Measurements from ENCODE around the gene L2HGDH.
"Not testable (repeated sequence)": the region's sequence is repeated elsewhere in the genome, so short reads cannot be mapped to it uniquely, and the experiment has no call there.

The L2HGDH gene

DNA sequence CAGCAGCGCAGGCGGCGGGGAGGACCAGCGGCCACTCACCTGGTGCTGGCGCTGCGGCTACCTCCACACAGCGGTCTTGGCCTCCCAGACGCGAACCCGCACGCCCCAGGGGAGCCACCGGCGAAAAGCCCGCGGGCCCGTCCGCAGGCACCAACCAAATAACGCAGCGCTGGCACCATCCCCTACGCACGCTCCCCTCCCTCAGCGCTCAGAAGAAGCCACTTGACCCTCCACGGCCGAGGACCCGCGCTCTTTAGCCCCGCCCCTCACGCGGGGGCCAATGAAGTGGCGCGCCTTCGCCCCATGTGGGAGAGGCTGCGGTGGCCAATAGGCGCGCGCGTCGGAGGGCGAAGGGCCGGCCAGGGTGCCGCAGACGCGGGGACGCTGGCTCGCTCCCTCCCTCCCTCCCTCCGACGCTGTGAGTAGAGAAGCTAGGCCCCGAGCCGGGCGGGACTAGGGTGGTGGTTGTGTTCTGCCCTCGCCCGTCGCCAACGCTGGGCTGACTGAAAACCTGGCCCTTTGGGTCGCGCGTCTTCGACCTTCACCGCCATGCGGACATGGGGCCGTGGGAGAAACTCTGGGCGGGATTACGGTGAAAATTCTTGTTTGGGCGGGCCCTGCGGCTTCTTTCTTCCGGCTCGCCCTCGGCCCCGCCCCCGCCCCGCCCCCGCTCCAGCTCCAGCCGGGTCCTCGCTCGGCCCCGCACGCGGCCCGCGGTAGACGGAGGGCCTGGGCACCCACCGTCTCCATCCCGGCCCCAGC, at the start of gene L2HGDH, which contains the start of gene DMAC2L:
L2HGDH (minus strand) TSS at position 258 of the 762 bp plus-strand sequence; CDS start at position 179, 79 bp downstream.
DMAC2L (plus strand) TSS at position 353 of the 762 bp plus-strand sequence. CDS start 9,164 bp downstream, outside the sequence.
- in situ Hi-C loops (cut with MboI; ENCODE audit: low sequenced_read_pairs), result no loop called here

DNA sequence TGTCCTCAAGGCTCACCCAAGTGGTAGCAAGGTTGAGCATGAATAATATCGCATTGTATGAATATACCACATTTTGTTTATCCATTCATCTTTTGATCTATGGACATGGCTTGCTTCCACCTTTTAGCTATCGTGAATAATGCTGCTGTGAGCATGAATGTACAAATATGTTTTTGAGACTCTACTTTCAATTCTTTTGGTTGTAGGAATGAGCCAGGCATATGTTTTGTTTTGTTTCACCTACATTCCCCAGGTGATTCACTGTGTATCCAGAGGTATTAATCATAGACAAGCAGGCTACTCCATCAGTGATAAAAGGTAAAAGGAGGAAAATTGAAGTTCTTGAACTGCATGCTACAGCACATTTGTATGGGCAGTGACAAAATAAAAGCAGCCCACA, 48.8 kb upstream of the L2HGDH start:
- in situ Hi-C loops (cut with MboI; ENCODE audit: low sequenced_read_pairs), result no loop called here

DNA sequence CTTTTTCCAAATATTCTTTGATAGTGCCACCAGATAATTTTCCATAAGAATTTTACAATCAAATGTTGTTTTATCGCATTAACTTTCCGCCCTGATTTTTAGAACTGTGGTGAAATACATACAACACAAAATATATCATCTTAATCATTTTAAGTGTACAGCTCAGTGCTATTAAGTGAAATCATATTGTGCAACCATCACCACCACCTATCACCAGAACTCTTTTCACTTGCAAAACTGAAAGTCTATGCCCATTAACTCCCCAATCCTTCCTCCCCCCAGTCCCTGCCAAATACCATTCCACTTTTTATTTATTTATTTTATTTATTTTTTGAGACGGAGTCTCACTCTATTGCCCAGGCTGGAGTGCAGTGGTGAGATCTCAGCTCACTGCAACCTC, 48.1 kb upstream of the L2HGDH start:
- in situ Hi-C loops (cut with MboI; ENCODE audit: low sequenced_read_pairs), result no loop called here

DNA sequence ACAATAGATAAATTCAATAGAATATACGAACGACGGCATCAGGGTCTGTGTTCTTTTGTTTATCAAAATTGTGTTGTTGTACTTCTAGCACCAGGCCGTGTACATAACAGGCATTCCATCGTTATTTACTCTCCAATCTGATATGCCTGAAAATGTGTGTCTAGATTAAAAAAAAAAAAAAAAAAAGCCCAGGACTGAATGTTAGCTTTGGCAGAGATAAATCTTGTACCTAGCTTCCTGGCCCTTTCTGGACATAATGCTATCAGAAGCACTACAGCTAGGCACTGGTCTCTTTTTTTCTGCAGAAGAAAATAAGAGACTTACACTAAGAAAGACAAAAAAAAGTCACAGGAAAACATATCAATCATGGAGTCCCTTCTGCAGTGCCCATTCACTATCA, 47.6 kb upstream of the L2HGDH start:
- in situ Hi-C loops (cut with MboI; ENCODE audit: low sequenced_read_pairs), result no loop called here

- in situ Hi-C loops (cut with MboI; ENCODE audit: low sequenced_read_pairs), result no loop called here
These were observed 45.8 kb upstream of the L2HGDH start for GRCh38 chr14:50357753-50358395.

- in situ Hi-C loops (cut with MboI; ENCODE audit: low sequenced_read_pairs), result no loop called here
These were observed 45.1 kb upstream of the L2HGDH start for GRCh38 chr14:50357124-50357523.

DNA sequence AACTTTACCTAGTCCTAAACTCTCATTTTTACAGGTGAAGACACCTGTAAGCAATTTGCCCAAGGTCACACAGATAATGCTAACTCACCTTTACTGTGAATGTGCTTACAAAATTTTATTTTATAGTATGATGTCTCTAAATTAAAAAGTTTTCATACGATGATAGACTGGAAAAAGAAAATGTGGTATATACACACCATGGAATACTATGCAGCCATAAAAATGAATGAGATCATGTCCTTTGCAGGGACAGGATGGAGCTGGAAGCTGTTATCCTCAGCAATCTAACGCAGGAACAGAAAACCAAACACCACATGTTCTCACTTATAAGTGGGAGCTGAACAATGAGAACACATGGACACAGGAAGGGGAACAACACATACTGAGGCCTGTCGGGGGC, 44.3 kb upstream of the L2HGDH start:
- in situ Hi-C loops (cut with MboI; ENCODE audit: low sequenced_read_pairs), result not testable (repeated sequence)

GRCh38 chr14:50355692-50356091, 43.7 kb upstream of the L2HGDH start:
- in situ Hi-C loops (cut with MboI; ENCODE audit: low sequenced_read_pairs), result no loop called here

GRCh38 chr14:50354527-50354926, 42.5 kb upstream of the L2HGDH start:
- in situ Hi-C loops (cut with MboI; ENCODE audit: low sequenced_read_pairs), result no loop called here

- in situ Hi-C loops (cut with MboI; ENCODE audit: low sequenced_read_pairs), result no loop called here
These were observed 41.1 kb upstream of the L2HGDH start for GRCh38 chr14:50353126-50353525.

DNA sequence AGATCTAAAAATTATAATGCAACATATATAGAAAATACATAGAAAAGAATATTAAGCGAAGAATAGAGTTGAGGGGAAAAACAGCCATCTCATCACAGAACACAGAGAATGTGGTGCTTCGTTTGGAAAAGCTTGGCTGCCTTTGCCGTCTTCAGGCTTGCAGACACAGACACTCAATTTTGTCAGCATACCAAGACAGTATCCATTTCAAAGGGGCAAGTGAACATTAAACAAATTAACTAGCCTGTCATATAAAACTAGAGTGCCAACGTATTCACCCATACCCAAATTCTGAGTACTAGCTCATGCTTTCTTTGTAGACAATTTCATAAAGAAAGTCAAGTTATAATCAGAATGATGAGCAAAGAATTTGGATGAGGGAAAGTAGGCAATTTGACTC, 40.6 kb upstream of the L2HGDH start:
- in situ Hi-C loops (cut with MboI; ENCODE audit: low sequenced_read_pairs), result no loop called here

DNA sequence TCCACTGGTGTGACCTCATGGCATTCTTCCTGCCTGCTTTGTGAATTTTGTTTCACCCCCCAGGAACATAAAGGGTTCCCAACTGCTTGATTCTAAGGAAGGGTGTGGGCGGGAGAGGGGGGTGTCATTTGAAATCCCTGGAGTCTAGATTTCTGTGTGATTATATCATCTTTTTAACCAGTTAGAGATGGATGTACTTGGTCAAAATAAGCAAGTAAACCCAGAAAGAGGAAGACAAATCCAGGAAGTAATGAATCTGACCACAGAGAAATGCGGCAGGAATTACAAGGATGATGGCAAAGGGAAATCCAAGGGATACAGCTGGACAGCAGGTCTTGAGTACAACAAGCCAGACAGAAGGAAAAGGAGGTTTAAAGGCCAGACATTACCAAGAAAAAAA, 38.9 kb upstream of the L2HGDH start:
- in situ Hi-C loops (cut with MboI; ENCODE audit: low sequenced_read_pairs), result no loop called here

DNA sequence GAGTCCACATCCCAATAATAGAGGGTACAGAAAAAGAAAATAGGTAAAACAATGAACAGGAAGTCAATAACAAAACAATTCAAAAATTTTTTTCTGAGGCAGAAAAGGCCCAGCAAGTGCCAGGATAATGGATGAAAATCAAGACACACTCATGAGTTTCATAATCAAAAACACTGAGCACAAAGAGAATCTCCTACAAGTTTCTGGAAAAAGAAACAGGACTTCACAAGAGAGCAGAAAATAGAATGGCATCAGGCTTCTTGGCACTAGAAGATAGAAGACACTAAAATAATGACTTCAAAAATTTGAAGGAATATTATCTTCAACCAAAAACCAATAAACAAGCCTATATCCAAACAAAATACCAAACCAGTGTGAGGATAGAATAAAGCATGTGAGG, 36.9 kb upstream of the L2HGDH start:
- in situ Hi-C loops (cut with MboI; ENCODE audit: low sequenced_read_pairs), result no loop called here

GRCh38 chr14:50347521-50347920, 35.5 kb upstream of the L2HGDH start:
- in situ Hi-C loops (cut with MboI; ENCODE audit: low sequenced_read_pairs), result no loop called here

GRCh38 chr14:50345846-50346422, 33.9 kb upstream of the L2HGDH start:
- in situ Hi-C loops (cut with MboI; ENCODE audit: low sequenced_read_pairs), result no loop called here

GRCh38 chr14:50344876-50345563, 33.0 kb upstream of the L2HGDH start:
- in situ Hi-C loops (cut with MboI; ENCODE audit: low sequenced_read_pairs), result no loop called here

DNA sequence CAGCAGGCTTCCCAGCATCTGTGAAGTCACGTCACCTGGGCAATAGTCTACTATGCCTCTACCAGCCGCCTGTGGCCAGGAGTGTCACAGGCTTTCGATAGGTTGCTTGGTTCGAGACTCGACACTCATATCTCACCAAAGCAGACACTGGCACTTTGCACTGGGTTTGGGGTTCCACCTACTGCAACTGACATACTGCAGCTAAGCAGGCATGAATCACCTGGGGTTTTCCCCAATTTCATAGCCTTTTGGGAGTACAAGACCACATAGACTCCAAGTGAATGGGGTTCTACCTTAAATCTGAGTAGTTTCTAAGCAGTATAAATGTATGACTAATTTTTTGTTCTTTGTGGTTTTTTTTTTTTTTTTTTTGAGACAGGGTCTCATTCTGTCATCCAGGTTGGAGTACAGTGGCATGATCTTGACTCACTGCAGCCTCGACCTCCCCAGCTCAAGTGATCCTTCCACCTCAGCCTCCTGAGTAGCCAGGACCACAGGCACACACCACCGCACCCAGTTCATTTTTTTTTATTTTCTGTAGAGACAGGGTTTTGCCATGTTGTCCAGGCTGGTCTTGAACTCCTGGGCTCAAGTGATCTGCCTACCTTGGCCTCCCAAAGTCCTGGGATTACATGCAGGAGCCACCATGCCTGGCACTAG, 32.2 kb upstream of the L2HGDH start:
- in situ Hi-C loops (cut with MboI; ENCODE audit: low sequenced_read_pairs), result no loop called here

DNA sequence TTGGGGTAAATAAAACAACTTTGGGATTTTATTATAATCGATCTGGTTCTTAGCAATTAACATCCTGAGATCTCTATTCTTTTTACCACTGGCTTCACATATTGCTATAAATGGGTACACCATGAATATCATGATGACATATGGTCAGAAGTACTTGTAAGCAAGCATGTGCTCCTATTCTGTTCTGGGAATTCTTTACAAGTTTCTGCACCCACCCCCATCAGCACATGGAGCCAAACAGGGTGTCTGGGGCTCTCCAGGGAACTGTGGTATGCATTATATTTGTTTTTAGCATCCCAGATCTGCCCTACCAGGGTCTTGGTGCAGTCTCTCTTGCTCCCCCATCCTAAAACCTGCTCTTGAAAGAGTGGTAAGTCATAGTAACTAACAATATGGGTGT, 31.4 kb upstream of the L2HGDH start:
- in situ Hi-C loops (cut with MboI; ENCODE audit: low sequenced_read_pairs), result no loop called here

DNA sequence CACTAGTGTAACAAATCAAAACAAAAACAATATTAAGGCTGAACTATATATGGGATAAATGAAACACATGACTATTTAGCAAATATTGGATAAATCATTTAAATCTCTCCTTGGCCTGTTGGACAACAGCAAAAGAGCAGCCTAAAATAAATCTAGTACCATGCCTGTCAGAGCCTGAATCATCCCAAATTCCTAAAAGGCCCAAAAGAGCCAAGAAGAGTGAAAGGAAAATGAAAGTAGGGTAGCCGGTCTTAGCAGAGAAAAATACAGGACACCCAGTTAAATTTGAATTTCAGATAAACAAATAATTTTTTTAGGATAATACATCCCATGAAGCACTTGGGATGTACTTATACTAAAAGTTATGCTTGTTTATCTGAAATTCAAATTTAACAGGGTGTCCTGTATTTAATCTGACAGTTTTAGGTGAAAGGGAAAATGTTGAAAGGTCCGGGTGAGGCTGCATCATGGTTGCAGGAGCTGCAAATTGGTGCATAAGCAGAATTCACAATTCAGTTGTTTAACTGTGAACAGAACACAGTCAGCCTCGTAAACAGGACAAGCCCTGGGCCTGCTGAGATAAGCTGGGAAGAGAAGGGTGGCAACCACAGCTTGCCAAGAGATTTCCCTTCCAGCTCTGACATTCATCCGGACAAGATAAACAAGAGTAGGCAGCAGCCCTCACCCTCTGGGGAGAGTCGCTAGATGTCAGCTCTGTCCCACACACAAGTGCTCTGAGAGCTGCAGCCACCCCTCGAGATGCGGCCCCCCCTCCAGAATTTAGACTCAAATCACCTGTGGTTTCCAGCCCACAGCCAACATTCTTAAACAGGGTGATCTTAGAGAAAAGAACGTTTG, 30.4 kb upstream of the L2HGDH start:
- in situ Hi-C loops (cut with MboI; ENCODE audit: low sequenced_read_pairs), result no loop called here

- in situ Hi-C loops (cut with MboI; ENCODE audit: low sequenced_read_pairs), result no loop called here
These were observed 28.9 kb upstream of the L2HGDH start for GRCh38 chr14:50340963-50341362.

Measured in hTERT RPE-1 (cell line).